HCT116 (cell line): ENCODE measurements around the gene DPP4. TPM values are rescaled to one million over a fixed set of nuclear protein-coding genes. Genes with fewer than 3 reads are reported as not detected.

Experiments used
- ATAC-seq: fragments of 200-7000 bp; cut with Tn5 transposase; 2 replicates; pipeline ENCODE4 v1.9.1; 2020; ENCODE audit warnings: mild to moderate bottlenecking, moderate library complexity
- BruUV-seq: library from RNA; stranded (reverse); fragments of 400-500 nt; replicated peaks from 2 replicates; lab custom pipeline; 2021; lab: Mats Ljungman, UMichigan
- CTCF ChIA-PET: fragments of 300-600 bp; sonication (Branson Sonifier 250); formaldehyde crosslinking; loops from one replicate; lab custom pipeline; 2021; ENCODE audit warnings: antibody characterized with exemption; lab: Charles Lee
- POLR2A ChIA-PET: fragments of 300-600, 350-600 bp; sonication (Branson Sonifier 250); formaldehyde crosslinking; loops from one replicate; lab custom pipeline; 2021; ENCODE audit warnings: antibody characterized with exemption; lab: Charles Lee
- RAD21 ChIA-PET, 2 experiments: fragments of 300-600 bp; sonication (Branson Sonifier 250); formaldehyde crosslinking; loops; one replicate each; lab custom pipeline; 2023; ENCODE audit warnings: low total read pairs in 2 of 2; ENCODE audit not compliant: uncharacterized antibody in 2 of 2, unreplicated experiment in 2 of 2, low non-redundant PET in 1 of 2; lab: Charles Lee
- DNase-seq: peaks from one replicate; pipeline ENCODE4 v3.0.0-alpha.2; 2010; ENCODE audit warnings: low read depth, low spot score
- H2AFZ ChIP-seq: fragments of 200-600 bp; shearing (Covaris generic), sonication (generic); 2 replicates; pipeline ENCODE4 v1.6.1; 2017; ENCODE audit warnings: low read depth, mixed run types, mixed read lengths, antibody characterized with exemption, low read length; ENCODE audit not compliant: poor library complexity, severe bottlenecking
- H3K27ac ChIP-seq: 2 replicates; pipeline ENCODE4 v1.5.1; 2012; ENCODE audit warnings: low read depth, low read length
- H3K27me3 ChIP-seq: fragments of 200-600 bp; sonication (generic); 2 replicates; pipeline ENCODE4 v1.6.1; 2016; ENCODE audit warnings: mixed run types, low read length, mixed read lengths; ENCODE audit not compliant: insufficient read depth
- H3K36me3 ChIP-seq, 2 experiments: fragments of 200-500 bp in 1 of 2; fragments of 200-600 bp in 1 of 2; sonication (Bioruptor generic) in 1 of 2; sonication (generic) in 1 of 2; 2 replicates each; pipeline versions ENCODE4 v1.5.1 to v1.6.1; 2014 to 2016; ENCODE audit warnings: low read length in 2 of 2, inconsistent platforms in 1 of 2, mixed read lengths in 1 of 2, mixed run types in 1 of 2; ENCODE audit not compliant: insufficient read depth in 2 of 2, control insufficient read depth in 1 of 2
- H3K4me1 ChIP-seq, 2 experiments: fragments of 200-600 bp in 1 of 2; sonication (generic) in 1 of 2; 2 replicates each; pipeline versions ENCODE4 v1.5.1 to v1.6.1; 2012 to 2017; ENCODE audit warnings: low read length in 2 of 2, inconsistent platforms in 1 of 2, mild to moderate bottlenecking in 1 of 2, mixed read lengths in 1 of 2, mixed run types in 1 of 2, moderate library complexity in 1 of 2; ENCODE audit not compliant: insufficient read depth in 2 of 2, control insufficient read depth in 1 of 2
- H3K4me2 ChIP-seq: fragments of 200-600 bp; sonication (generic); 2 replicates; pipeline ENCODE4 v1.6.1; 2017; ENCODE audit warnings: mixed run types, low read length, mixed read lengths
- H3K4me3 ChIP-seq, 2 experiments: fragments of 200-600 bp in 1 of 2; sonication (generic) in 1 of 2; replicated peaks in 1 of 2; 2 replicates each; pipeline ENCODE4 v1.5.1; 2011 to 2016; ENCODE audit warnings: low read length in 2 of 2, control low read depth in 1 of 2, low read depth in 1 of 2, mild to moderate bottlenecking in 1 of 2, mixed read lengths in 1 of 2, mixed run types in 1 of 2
- H3K79me2 ChIP-seq: fragments of 200-600 bp; sonication (generic); 2 replicates; pipeline ENCODE4 v1.6.1; 2017; ENCODE audit warnings: mild to moderate bottlenecking, mixed run types, low read length, moderate library complexity, mixed read lengths; ENCODE audit not compliant: insufficient read depth
- H3K9ac ChIP-seq: fragments of 200-600 bp; sonication (generic); 2 replicates; pipeline ENCODE4 v1.6.1; 2016; ENCODE audit warnings: low read length, mixed read lengths
- H3K9me2 ChIP-seq: fragments of 200-600 bp; sonication (generic), shearing (Covaris generic); 2 replicates; pipeline ENCODE4 v1.6.1; 2017; ENCODE audit warnings: mixed run types, mild to moderate bottlenecking, moderate library complexity; ENCODE audit not compliant: insufficient read depth
- H3K9me3 ChIP-seq, 2 experiments: fragments of 200-500 bp in 1 of 2; fragments of 200-600 bp in 1 of 2; sonication (Bioruptor generic) in 1 of 2; sonication (generic) in 1 of 2; 2 replicates each; pipeline ENCODE4 v1.6.1; 2014 to 2017; ENCODE audit warnings: low read length in 2 of 2, mixed read lengths in 2 of 2, inconsistent platforms in 1 of 2, low read depth in 1 of 2, mild to moderate bottlenecking in 1 of 2, mixed run types in 1 of 2, moderate library complexity in 1 of 2; ENCODE audit not compliant: control insufficient read depth in 1 of 2, insufficient read depth in 1 of 2
- H4K20me1 ChIP-seq: fragments of 200-600 bp; sonication (generic), shearing (Covaris generic); 2 replicates; pipeline ENCODE4 v1.6.1; 2017; ENCODE audit warnings: mixed run types, mild to moderate bottlenecking, moderate library complexity; ENCODE audit not compliant: insufficient read depth
- CEBPB ChIP-seq: IDR thresholded peaks from 2 replicates; pipeline ENCODE4 v1.6.1; 2012; ENCODE audit warnings: low read depth
- ELF1 ChIP-seq: IDR thresholded peaks from 2 replicates; pipeline ENCODE4 v1.6.1; 2012; ENCODE audit warnings: low read depth, borderline replicate concordance
- EZH2 ChIP-seq: fragments of 200-600 bp; sonication (generic); IDR thresholded peaks from 2 replicates; pipeline ENCODE4 v1.6.1; 2017; ENCODE audit warnings: antibody characterized with exemption, mixed run types
- FOSL1 ChIP-seq: IDR thresholded peaks from 2 replicates; pipeline ENCODE4 v1.6.1; 2012; ENCODE audit warnings: low read depth
- JUND ChIP-seq: IDR thresholded peaks from 2 replicates; pipeline ENCODE4 v1.6.1; 2012
- POLR2AphosphoS5 ChIP-seq: IDR thresholded peaks from 2 replicates; pipeline ENCODE4 v1.6.1; 2011; ENCODE audit warnings: mild to moderate bottlenecking, low read depth, low read length, moderate library complexity
- RAD21 ChIP-seq: IDR thresholded peaks from 2 replicates; pipeline ENCODE4 v1.6.1; 2012; ENCODE audit warnings: low read depth, mild to moderate bottlenecking
- SIN3A ChIP-seq: IDR thresholded peaks from 2 replicates; pipeline ENCODE4 v1.6.1; 2012; ENCODE audit warnings: low read depth
- SP1 ChIP-seq: IDR thresholded peaks from 2 replicates; pipeline ENCODE4 v1.6.1; 2012; ENCODE audit warnings: low read depth
- intact Hi-C: fragments of 100-400 bp; cut with micrococcal nuclease; formaldehyde crosslinking; loops from 2 replicates; pipeline ENCODE4 v1.10.0; 2022
- total RNA-seq: library from RNA; stranded (reverse); gene quantifications from one replicate; pipeline ENCODE4 v1.2.1, GENCODE V29; 2021; ENCODE audit not compliant: unreplicated experiment
- TF ChIP-seq, protein P1 (sequence below): IDR thresholded peaks from 2 replicates; pipeline ENCODE4 v1.6.1; 2011; ENCODE audit warnings: mild to moderate bottlenecking, low read length, moderate library complexity; ENCODE audit not compliant: insufficient replicate concordance; ENCODE audit errors: extremely low read depth
- TF ChIP-seq, protein P2 (sequence below): IDR thresholded peaks from 2 replicates; pipeline ENCODE4 v1.6.1; 2012; ENCODE audit warnings: low read depth
- TF ChIP-seq, protein P3 (sequence below), 3 experiments: fragments of 200-600 bp in 1 of 3; sonication (generic) in 1 of 3; IDR thresholded peaks in 2 of 3; conservative IDR thresholded peaks in 1 of 3; 2 replicates each; pipeline ENCODE4 v1.5.1; 2012 to 2017; ENCODE audit warnings: low read depth in 2 of 3, low read length in 2 of 3, antibody characterized with exemption in 1 of 3, borderline replicate concordance in 1 of 3, control low read depth in 1 of 3, mild to moderate bottlenecking in 1 of 3, mixed read lengths in 1 of 3, mixed run types in 1 of 3, moderate library complexity in 1 of 3; ENCODE audit not compliant: insufficient read depth in 1 of 3

DPP4 gene
- total RNA-seq, 1 experiment from 2014 or later: 3.6 TPM

DNA sequence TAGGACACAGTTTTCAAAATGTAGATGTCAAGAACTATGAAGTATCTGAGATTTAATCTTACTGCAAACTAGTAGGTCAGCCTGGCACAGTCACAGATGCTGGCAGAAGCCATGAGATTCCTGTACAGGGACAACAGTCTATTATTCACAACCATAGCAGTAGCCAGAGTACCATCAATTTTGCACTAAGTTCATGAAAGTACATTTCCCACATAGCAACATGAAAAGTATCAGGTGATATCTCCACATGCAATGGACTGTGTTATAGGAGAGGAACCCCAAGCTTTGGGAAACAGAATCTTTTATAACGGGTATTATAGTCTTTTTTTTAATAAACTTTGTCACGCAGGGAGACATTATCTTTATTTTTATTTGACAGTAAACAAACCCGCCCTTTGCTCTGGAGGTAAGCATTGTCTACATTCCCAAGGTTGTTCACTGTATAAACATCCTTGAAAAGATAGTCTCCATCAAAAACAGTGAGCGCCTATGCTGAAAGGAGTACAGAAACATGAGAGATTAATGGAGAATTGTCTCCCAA lies 33.4 kb upstream of the DPP4 start:
- H3K9me3 ChIP-seq: no peaks in the 10 kb centered on the region
- ChIA-PET RAD21 (no interaction called here), POLR2A (no interaction called here), CTCF (no interaction called here)
- H3K4me3 ChIP-seq: no peak overlapping the region
- H3K9ac ChIP-seq: no peak overlapping the region
- no peak overlapping the region for H3K4me2 ChIP-seq
- no TSS peak for BruUV-seq
- H2AFZ ChIP-seq: no peak overlapping the region
- DNase-seq (no peak), ATAC-seq (no peak)
- H3K27me3 ChIP-seq: no peaks in the 10 kb centered on the region
- TF ChIP-seq, protein P1, sequence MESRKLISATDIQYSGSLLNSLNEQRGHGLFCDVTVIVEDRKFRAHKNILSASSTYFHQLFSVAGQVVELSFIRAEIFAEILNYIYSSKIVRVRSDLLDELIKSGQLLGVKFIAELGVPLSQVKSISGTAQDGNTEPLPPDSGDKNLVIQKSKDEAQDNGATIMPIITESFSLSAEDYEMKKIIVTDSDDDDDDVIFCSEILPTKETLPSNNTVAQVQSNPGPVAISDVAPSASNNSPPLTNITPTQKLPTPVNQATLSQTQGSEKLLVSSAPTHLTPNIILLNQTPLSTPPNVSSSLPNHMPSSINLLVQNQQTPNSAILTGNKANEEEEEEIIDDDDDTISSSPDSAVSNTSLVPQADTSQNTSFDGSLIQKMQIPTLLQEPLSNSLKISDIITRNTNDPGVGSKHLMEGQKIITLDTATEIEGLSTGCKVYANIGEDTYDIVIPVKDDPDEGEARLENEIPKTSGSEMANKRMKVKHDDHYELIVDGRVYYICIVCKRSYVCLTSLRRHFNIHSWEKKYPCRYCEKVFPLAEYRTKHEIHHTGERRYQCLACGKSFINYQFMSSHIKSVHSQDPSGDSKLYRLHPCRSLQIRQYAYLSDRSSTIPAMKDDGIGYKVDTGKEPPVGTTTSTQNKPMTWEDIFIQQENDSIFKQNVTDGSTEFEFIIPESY: no peak
- no peak for TF ChIP-seq CEBPB
- TF ChIP-seq, protein P2, sequence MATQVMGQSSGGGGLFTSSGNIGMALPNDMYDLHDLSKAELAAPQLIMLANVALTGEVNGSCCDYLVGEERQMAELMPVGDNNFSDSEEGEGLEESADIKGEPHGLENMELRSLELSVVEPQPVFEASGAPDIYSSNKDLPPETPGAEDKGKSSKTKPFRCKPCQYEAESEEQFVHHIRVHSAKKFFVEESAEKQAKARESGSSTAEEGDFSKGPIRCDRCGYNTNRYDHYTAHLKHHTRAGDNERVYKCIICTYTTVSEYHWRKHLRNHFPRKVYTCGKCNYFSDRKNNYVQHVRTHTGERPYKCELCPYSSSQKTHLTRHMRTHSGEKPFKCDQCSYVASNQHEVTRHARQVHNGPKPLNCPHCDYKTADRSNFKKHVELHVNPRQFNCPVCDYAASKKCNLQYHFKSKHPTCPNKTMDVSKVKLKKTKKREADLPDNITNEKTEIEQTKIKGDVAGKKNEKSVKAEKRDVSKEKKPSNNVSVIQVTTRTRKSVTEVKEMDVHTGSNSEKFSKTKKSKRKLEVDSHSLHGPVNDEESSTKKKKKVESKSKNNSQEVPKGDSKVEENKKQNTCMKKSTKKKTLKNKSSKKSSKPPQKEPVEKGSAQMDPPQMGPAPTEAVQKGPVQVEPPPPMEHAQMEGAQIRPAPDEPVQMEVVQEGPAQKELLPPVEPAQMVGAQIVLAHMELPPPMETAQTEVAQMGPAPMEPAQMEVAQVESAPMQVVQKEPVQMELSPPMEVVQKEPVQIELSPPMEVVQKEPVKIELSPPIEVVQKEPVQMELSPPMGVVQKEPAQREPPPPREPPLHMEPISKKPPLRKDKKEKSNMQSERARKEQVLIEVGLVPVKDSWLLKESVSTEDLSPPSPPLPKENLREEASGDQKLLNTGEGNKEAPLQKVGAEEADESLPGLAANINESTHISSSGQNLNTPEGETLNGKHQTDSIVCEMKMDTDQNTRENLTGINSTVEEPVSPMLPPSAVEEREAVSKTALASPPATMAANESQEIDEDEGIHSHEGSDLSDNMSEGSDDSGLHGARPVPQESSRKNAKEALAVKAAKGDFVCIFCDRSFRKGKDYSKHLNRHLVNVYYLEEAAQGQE: no peak
- TF ChIP-seq JUND: no peak
- TF ChIP-seq ELF1: no peak
- TF ChIP-seq, protein P3, sequence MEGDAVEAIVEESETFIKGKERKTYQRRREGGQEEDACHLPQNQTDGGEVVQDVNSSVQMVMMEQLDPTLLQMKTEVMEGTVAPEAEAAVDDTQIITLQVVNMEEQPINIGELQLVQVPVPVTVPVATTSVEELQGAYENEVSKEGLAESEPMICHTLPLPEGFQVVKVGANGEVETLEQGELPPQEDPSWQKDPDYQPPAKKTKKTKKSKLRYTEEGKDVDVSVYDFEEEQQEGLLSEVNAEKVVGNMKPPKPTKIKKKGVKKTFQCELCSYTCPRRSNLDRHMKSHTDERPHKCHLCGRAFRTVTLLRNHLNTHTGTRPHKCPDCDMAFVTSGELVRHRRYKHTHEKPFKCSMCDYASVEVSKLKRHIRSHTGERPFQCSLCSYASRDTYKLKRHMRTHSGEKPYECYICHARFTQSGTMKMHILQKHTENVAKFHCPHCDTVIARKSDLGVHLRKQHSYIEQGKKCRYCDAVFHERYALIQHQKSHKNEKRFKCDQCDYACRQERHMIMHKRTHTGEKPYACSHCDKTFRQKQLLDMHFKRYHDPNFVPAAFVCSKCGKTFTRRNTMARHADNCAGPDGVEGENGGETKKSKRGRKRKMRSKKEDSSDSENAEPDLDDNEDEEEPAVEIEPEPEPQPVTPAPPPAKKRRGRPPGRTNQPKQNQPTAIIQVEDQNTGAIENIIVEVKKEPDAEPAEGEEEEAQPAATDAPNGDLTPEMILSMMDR (IDR thresholded peaks at IDR 0.05 in 2 of 3, conservative IDR thresholded peaks at IDR 0.05 in 1 of 3; ENCODE audit: borderline replicate concordance in 1 of 3, insufficient read depth in 1 of 3, low read depth in 2 of 3, low read length in 2 of 3): no peak
- TF ChIP-seq FOSL1: no peak
- TF ChIP-seq EZH2: no peak
- no peak for TF ChIP-seq RAD21
- TF ChIP-seq SIN3A: no peak
- no peak for TF ChIP-seq SP1
- no peak for TF ChIP-seq POLR2AphosphoS5
- no peak overlapping the region for H3K27ac ChIP-seq
- no peaks in the 10 kb centered on the region for H4K20me1 ChIP-seq
- no peaks in the 10 kb centered on the region for H3K9me2 ChIP-seq
- H3K4me1 ChIP-seq: no peaks in the 10 kb centered on the region
- intact Hi-C loops: no loop called here
- no peaks in the 10 kb centered on the region for H3K36me3 ChIP-seq
- H3K79me2 ChIP-seq: no peaks in the 10 kb centered on the region
